Endothelial cell of umbilical vein (primary cell): Measurements from ENCODE around the gene SLC51B. TPM values are rescaled to one million over a fixed set of nuclear protein-coding genes. Genes with fewer than 3 reads are reported as not detected.

Experiments used
- BruUV-seq: library from RNA; stranded (reverse); fragments of 400-500 nt; replicated peaks from 2 replicates; lab custom pipeline; 2021; lab: Mats Ljungman, UMichigan
- CTCF ChIA-PET: fragments of 300-600, 350-600 bp; sonication (Branson Sonifier 250); formaldehyde crosslinking; loops from one replicate; lab custom pipeline; 2021; ENCODE audit warnings: antibody characterized with exemption, inconsistent platforms; lab: Charles Lee
- POLR2A ChIA-PET: fragments of 300-600, 350-600 bp; sonication (Branson Sonifier 250); formaldehyde crosslinking; loops from one replicate; lab custom pipeline; 2021; ENCODE audit warnings: antibody characterized with exemption, inconsistent platforms; lab: Charles Lee
- DNase-seq: peaks from one replicate; pipeline ENCODE4 v3.0.0-alpha.2; 2011; ENCODE audit warnings: low read depth, low spot score
- FAIRE-seq: peaks from 2 replicates; lab custom pipeline; 2011; peaks lifted over from hg19 to GRCh38; lab: Jason Lieb, UNC
- H2AFZ ChIP-seq: 2 replicates; pipeline ENCODE4 v1.6.0; 2012; ENCODE audit warnings: low read depth, low read length, control low read depth, inconsistent platforms
- H3K27ac ChIP-seq: 2 replicates; pipeline ENCODE4 v1.5.1; 2011; ENCODE audit warnings: low read depth, mild to moderate bottlenecking, control low read depth, low read length, moderate library complexity; ENCODE audit not compliant: insufficient read depth
- H3K27me3 ChIP-seq, 2 experiments: 2 replicates each; pipeline versions ENCODE4 v1.6.0 to v1.6.1; 2011; ENCODE audit warnings: low read length in 2 of 2, mixed read lengths in 1 of 2; ENCODE audit not compliant: control insufficient read depth in 2 of 2, insufficient read depth in 2 of 2
- H3K36me3 ChIP-seq, 2 experiments: 2 replicates in 1 of 2; 3 replicates in 1 of 2; pipeline ENCODE4 v1.5.1; 2011; ENCODE audit warnings: low read length in 2 of 2, mild to moderate bottlenecking in 1 of 2, moderate library complexity in 1 of 2; ENCODE audit not compliant: control insufficient read depth in 2 of 2, insufficient read depth in 2 of 2; ENCODE audit errors: extremely low read depth in 1 of 2
- H3K4me1 ChIP-seq: 3 replicates; pipeline ENCODE4 v1.5.1; 2011; ENCODE audit warnings: mild to moderate bottlenecking, low read length; ENCODE audit not compliant: control insufficient read depth, insufficient read depth; ENCODE audit errors: extremely low read depth
- H3K4me2 ChIP-seq: 2 replicates; pipeline ENCODE4 v1.6.1; 2011; ENCODE audit warnings: low read length, control low read depth, mixed read lengths; ENCODE audit not compliant: insufficient read depth
- H3K4me3 ChIP-seq, 3 experiments: fragments of 200-600 bp in 1 of 3; sonication (generic), shearing (Covaris generic) in 1 of 3; replicated peaks in 1 of 3; 2 replicates each; pipeline ENCODE4 v1.5.1; 2011 to 2016; ENCODE audit warnings: control low read depth in 3 of 3, low read length in 3 of 3, mild to moderate bottlenecking in 2 of 3, inconsistent platforms in 1 of 3, low read depth in 1 of 3, moderate library complexity in 1 of 3; ENCODE audit not compliant: insufficient read depth in 1 of 3
- H3K79me2 ChIP-seq: 2 replicates; pipeline ENCODE4 v1.6.0; 2012; ENCODE audit warnings: low read length, inconsistent platforms; ENCODE audit not compliant: control insufficient read depth, insufficient read depth
- H3K9ac ChIP-seq: replicated peaks from 2 replicates; pipeline ENCODE3; 2011; ENCODE audit warnings: low read length, control low read depth; ENCODE audit not compliant: insufficient read depth; ENCODE audit errors: extremely low read depth
- H3K9me1 ChIP-seq: replicated peaks from 3 replicates; pipeline ENCODE4 v1.6.0; 2011; ENCODE audit warnings: mild to moderate bottlenecking, low read length; ENCODE audit not compliant: control insufficient read depth, insufficient read depth; ENCODE audit errors: extremely low read depth
- H3K9me3 ChIP-seq: replicated peaks from 2 replicates; pipeline ENCODE4 v1.5.1; 2012; ENCODE audit warnings: low read length, inconsistent platforms; ENCODE audit not compliant: control insufficient read depth, insufficient read depth
- H4K20me1 ChIP-seq: replicated peaks from 2 replicates; pipeline ENCODE3; 2011; ENCODE audit warnings: mild to moderate bottlenecking, low read length; ENCODE audit not compliant: control insufficient read depth, insufficient read depth; ENCODE audit errors: extremely low read depth
- CTCF ChIP-seq, 2 donors: IDR thresholded peaks; 1 replicate in 1 of 2; 2 replicates in 1 of 2; pipeline ENCODE4 v1.5.1; 2011; ENCODE audit warnings: low read length in 2 of 2, mild to moderate bottlenecking in 2 of 2, moderate library complexity in 2 of 2, control low read depth in 1 of 2, inconsistent platforms in 1 of 2, low read depth in 1 of 2; ENCODE audit not compliant: insufficient read depth in 1 of 2; ENCODE audit errors: extremely low read depth in 1 of 2
- EZH2 ChIP-seq: IDR thresholded peaks from 2 replicates; pipeline ENCODE4 v1.6.1; 2012; ENCODE audit warnings: borderline replicate concordance, low read depth, mild to moderate bottlenecking, moderate library complexity, low read length, inconsistent platforms; ENCODE audit not compliant: severe bottlenecking
- FOS ChIP-seq: IDR thresholded peaks from 2 replicates; pipeline ENCODE4 v1.6.1; 2011; ENCODE audit warnings: mild to moderate bottlenecking, low read length, moderate library complexity, borderline replicate concordance; ENCODE audit not compliant: insufficient read depth
- GATA2 ChIP-seq: IDR thresholded peaks from 2 replicates; pipeline ENCODE4 v1.7.0; 2011; ENCODE audit warnings: low read depth, mild to moderate bottlenecking, moderate library complexity, mixed read lengths, low read length; ENCODE audit not compliant: insufficient read length, insufficient read depth
- JUN ChIP-seq: IDR thresholded peaks from 2 replicates; pipeline ENCODE4 v1.6.1; 2011; ENCODE audit warnings: borderline replicate concordance, low read depth; ENCODE audit not compliant: insufficient read length, insufficient read depth
- MAX ChIP-seq: IDR thresholded peaks from 2 replicates; pipeline ENCODE4 v1.6.1; 2011; ENCODE audit not compliant: insufficient read depth, insufficient read length
- MYC ChIP-seq: IDR thresholded peaks from one replicate; pipeline ENCODE4 v1.6.1; 2011; ENCODE audit warnings: mild to moderate bottlenecking, low read depth, low read length
- POLR2A ChIP-seq: IDR thresholded peaks from 2 replicates; pipeline ENCODE4 v1.6.1; 2012; ENCODE audit warnings: low read depth, mild to moderate bottlenecking, control low read depth, low read length
- POLR2AphosphoS5 ChIP-seq: IDR thresholded peaks from 2 replicates; pipeline ENCODE4 v1.6.1; 2012; ENCODE audit warnings: low read depth, mild to moderate bottlenecking, control low read depth, low read length, moderate library complexity; ENCODE audit not compliant: insufficient read depth
- dilution Hi-C: fragments of 300-500 bp; cut with MboI; formaldehyde crosslinking; loops from one replicate; pipeline ENCODE4 v1.15.0; 2019; ENCODE audit warnings: low sequenced_read_pairs; ENCODE audit not compliant: extremely low pct_ligation_motif_present
- intact Hi-C: fragments of 100-400 bp; cut with micrococcal nuclease; formaldehyde crosslinking; loops from one replicate; pipeline ENCODE4 v1.10.0; 2022
- polyA plus RNA-seq, 4 experiments: library from polyadenylated mRNA; depleted of rRNA in 3 of 4; stranded (reverse) in 3 of 4; unstranded in 1 of 4; fragments of >200 nt; gene quantifications; 2 replicates each; pipeline versions ENCODE4 v1.2.1 to v1.2.3, GENCODE V29; 2011 to 2012; ENCODE audit warnings: missing spikeins in 1 of 4
- total RNA-seq: library from RNA; stranded (reverse); gene quantifications from 2 replicates; pipeline ENCODE4 v1.2.3, GENCODE V29; 2021

SLC51B gene
- total and polyA plus RNA-seq, 2 donors (not counting 3 experiments of a cell fraction or from before 2014, with no cell fraction given), result not detected

GRCh38 chr15:65097651-65098263, 52.6 kb downstream of the SLC51B start:
- FAIRE-seq (no peak), DNase-seq (no peak)
- Histone ChIP-seq H3K4me1 (no peaks in the 10 kb centered on the region), H2AFZ (no peak overlapping the region), H3K9me1 (no peaks in the 10 kb centered on the region), H3K4me3 (no peak overlapping the region), H3K27ac (no peak overlapping the region), H3K9ac (no peak overlapping the region), H3K79me2 (no peaks in the 10 kb centered on the region), H3K27me3 (no peaks in the 10 kb centered on the region), H4K20me1 (no peaks in the 10 kb centered on the region), H3K4me2 (no peak overlapping the region), H3K36me3 (peaks cover 0 to 9% of the 10 kb centered on the region in 2 experiments), H3K9me3 (no peaks in the 10 kb centered on the region)
- no TSS peak for BruUV-seq
- dilution Hi-C loops, result no loop called here
- intact Hi-C loops, result no loop called here
- no peak for TF ChIP-seq FOS
- TF ChIP-seq EZH2, result no peak
- no peak for TF ChIP-seq CTCF (IDR thresholded peaks at IDR 0.05; ENCODE audit: extremely low read depth in 1 of 2, insufficient read depth in 1 of 2, low read depth in 1 of 2, low read length in 2 of 2)
- TF ChIP-seq GATA2, result no peak
- POLR2A ChIA-PET, result no interaction called here
- CTCF ChIA-PET, result no interaction called here

GRCh38 chr15:65099336-65099735, 54.1 kb downstream of the SLC51B start:
- CTCF ChIA-PET, result interaction anchor here (2.9 to 5.4 kb wide), 2 partner anchors 14 to 45 kb away, joined by 59 to 64 read pairs; no protein-coding TSS in a partner anchor

More at GRCh38 chr15:65099336-65099735, 54.1 kb downstream of the SLC51B start:
- H3K27me3 ChIP-seq, result no peaks in the 10 kb centered on the region
- DNase-seq (no peak), FAIRE-seq (no peak)
- no TSS peak for BruUV-seq
- no peak overlapping the region for H3K4me2 ChIP-seq
- no peaks in the 10 kb centered on the region for H3K4me1 ChIP-seq
- no peak overlapping the region for H2AFZ ChIP-seq
- no peak overlapping the region for H3K27ac ChIP-seq
- H3K36me3 ChIP-seq, result peaks cover 0 to 9% of the 10 kb centered on the region in 2 experiments
- intact Hi-C loops (no loop called here), dilution Hi-C loops (no loop called here)
- H3K9ac ChIP-seq, result no peak overlapping the region
- H3K9me3 ChIP-seq, result no peaks in the 10 kb centered on the region
- POLR2A ChIA-PET, result interaction anchor here (0.5 kb wide), 1 partner anchor 278 kb away, joined by 10 read pairs; no protein-coding TSS in a partner anchor
- H3K9me1 ChIP-seq, result no peaks in the 10 kb centered on the region
- TF ChIP-seq EZH2, result no peak
- no peak for TF ChIP-seq FOS
- TF ChIP-seq CTCF (IDR thresholded peaks at IDR 0.05; ENCODE audit: extremely low read depth in 1 of 2, insufficient read depth in 1 of 2, low read depth in 1 of 2, low read length in 2 of 2), result no peak
- TF ChIP-seq MYC, result no peak
- TF ChIP-seq GATA2, result no peak
- TF ChIP-seq POLR2A, result no peak
- no peak for TF ChIP-seq MAX
- no peak for TF ChIP-seq JUN
- no peak for TF ChIP-seq POLR2AphosphoS5
- H3K4me3 ChIP-seq, result no peak overlapping the region
- H4K20me1 ChIP-seq, result no peaks in the 10 kb centered on the region
- no peaks in the 10 kb centered on the region for H3K79me2 ChIP-seq
